HG03469 (cell line): ENCODE measurements around the gene PZP.
"Not testable (repeated sequence)": the region's sequence is repeated elsewhere in the genome, so short reads cannot be mapped to it uniquely, and the experiment has no call there.

Experiments
- ATAC-seq: cut with Tn5 transposase; IDR thresholded peaks from one replicate; pipeline ENCODE4 v1.9.1; 2021; ENCODE audit warnings: mild to moderate bottlenecking, moderate library complexity, moderate number of reproducible peaks; ENCODE audit not compliant: unreplicated experiment

Gene PZP

GRCh38 chr12:9208229-9208628 lies at the start of gene PZP:
Gene PZP, minus strand, starts transcription at chr12:9208395. Its CDS starts 54 bp downstream, at chr12:9208341.
- no peak for ATAC-seq

- no peak for ATAC-seq
These were observed 48.7 kb upstream of the PZP start for GRCh38 chr12:9256758-9257405.

GRCh38 chr12:9256341-9256740 lies 48.1 kb upstream of the PZP start:
- no peak for ATAC-seq

GRCh38 chr12:9255837-9256236 lies 47.6 kb upstream of the PZP start:
- no peak for ATAC-seq

GRCh38 chr12:9253464-9253863 lies 45.3 kb upstream of the PZP start:
- no peak for ATAC-seq

- not testable (repeated sequence) for ATAC-seq
These were observed 44.6 kb upstream of the PZP start for GRCh38 chr12:9252791-9253190.

- no peak for ATAC-seq
These were observed 44.1 kb upstream of the PZP start for GRCh38 chr12:9252256-9252655.

GRCh38 chr12:9248435-9248834 lies 40.2 kb upstream of the PZP start:
- no peak for ATAC-seq

GRCh38 chr12:9244894-9245293 lies 36.7 kb upstream of the PZP start:
- ATAC-seq: no peak

- ATAC-seq: no peak
These were observed 35.9 kb upstream of the PZP start for GRCh38 chr12:9243999-9244649.

- no peak for ATAC-seq
These were observed 33.1 kb upstream of the PZP start for GRCh38 chr12:9241301-9241700.

- no peak for ATAC-seq
These were observed 32.6 kb upstream of the PZP start for GRCh38 chr12:9240776-9241175.

- not testable (repeated sequence) for ATAC-seq
These were observed 31.9 kb upstream of the PZP start for GRCh38 chr12:9240004-9240635.

GRCh38 chr12:9237286-9237685 lies 29.1 kb upstream of the PZP start:
- ATAC-seq: no peak

- no peak for ATAC-seq
These were observed 27.3 kb upstream of the PZP start for GRCh38 chr12:9235519-9235918.

- no peak for ATAC-seq
These were observed 19.8 kb upstream of the PZP start for GRCh38 chr12:9227950-9228349.

- no peak for ATAC-seq
These were observed 15.6 kb upstream of the PZP start for GRCh38 chr12:9223830-9224229.

- ATAC-seq: no peak
These were observed 13.3 kb upstream of the PZP start for GRCh38 chr12:9221483-9221882.

GRCh38 chr12:9221011-9221410 lies 12.8 kb upstream of the PZP start:
- ATAC-seq: not testable (repeated sequence)

- ATAC-seq: no peak
These were observed 6.3 kb upstream of the PZP start for GRCh38 chr12:9214534-9214933.

- no peak for ATAC-seq
These were observed 3.5 kb upstream of the PZP start for GRCh38 chr12:9211687-9212086.

GRCh38 chr12:9204380-9204779 lies 3.8 kb downstream of the PZP start:
- ATAC-seq: no peak
